GM13976 (cell line): ENCODE results near the gene PSMD12.
"Not testable (repeated sequence)": the region's sequence is repeated elsewhere in the genome, so short reads cannot be mapped to it uniquely, and the experiment has no call there.

ENCODE experiments used
- DNase-seq: peaks from one replicate; pipeline ENCODE4 v3.0.0; 2012; ENCODE audit warnings: low spot score
- CTCF ChIP-seq: IDR thresholded peaks from 2 replicates; pipeline ENCODE4 v1.5.1; 2012; ENCODE audit warnings: borderline replicate concordance, mild to moderate bottlenecking; ENCODE audit not compliant: insufficient read depth; ENCODE audit errors: extremely low read depth, missing control alignments, control extremely low read depth
- in situ Hi-C: fragments of 300-500 bp; cut with MboI; formaldehyde crosslinking; loops from one replicate; pipeline ENCODE4 v1.12.0; 2022; ENCODE audit warnings: low sequenced_read_pairs, mixed read lengths, inconsistent platforms; ENCODE audit not compliant: unreplicated experiment

Gene PSMD12

GRCh38 chr17:67326440-67326839 is 39.9 kb downstream of the PSMD12 start:
- no peak for TF ChIP-seq CTCF
- in situ Hi-C loops: no loop called here
- no peak for DNase-seq

GRCh38 chr17:67324330-67324729 is 42.0 kb downstream of the PSMD12 start:
- no peak for TF ChIP-seq CTCF
- no peak for DNase-seq
- in situ Hi-C loops: no loop called here

GRCh38 chr17:67323445-67323844 is 42.9 kb downstream of the PSMD12 start:
- no peak for DNase-seq
- no peak for TF ChIP-seq CTCF
- in situ Hi-C loops: no loop called here

- no peak for TF ChIP-seq CTCF
- no peak for DNase-seq
- in situ Hi-C loops: no loop called here
Measured at GRCh38 chr17:67322042-67322787, 44.2 kb downstream of the PSMD12 start.

- DNase-seq, in situ Hi-C loops: not testable (repeated sequence)
Measured at GRCh38 chr17:67321486-67321885, 44.9 kb downstream of the PSMD12 start.

GRCh38 chr17:67316781-67317180 is 49.6 kb downstream of the PSMD12 start:
- no peak for DNase-seq
- in situ Hi-C loops: no loop called here
- no peak for TF ChIP-seq CTCF

GRCh38 chr17:67315865-67316264 is 50.5 kb downstream of the PSMD12 start:
- in situ Hi-C loops: no loop called here
- TF ChIP-seq CTCF: no peak
- DNase-seq: no peak
